PC-3 (cell line): ENCODE measurements around the gene INS. TPM values are rescaled to one million over a fixed set of nuclear protein-coding genes. Genes with fewer than 3 reads are reported as not detected.
A peak's percentile ranks its signal among the peaks of the same experiment; 100 is the strongest.

ENCODE experiments used
- ATAC-seq: fragments of 200-7000 bp; cut with Tn5 transposase; 2 replicates; pipeline ENCODE4 v1.9.1; 2020; ENCODE audit warnings: mild to moderate bottlenecking, moderate library complexity
- BruUV-seq: library from RNA; stranded (reverse); fragments of 400-500 nt; replicated peaks from 2 replicates; lab custom pipeline; 2021; lab: Mats Ljungman, UMichigan
- CTCF ChIA-PET: fragments of 300-600 bp; sonication (Branson Sonifier 250); formaldehyde crosslinking; loops from one replicate; lab custom pipeline; 2022; ENCODE audit warnings: antibody characterized with exemption; lab: Charles Lee
- POLR2A ChIA-PET: fragments of 300-600 bp; sonication (Branson Sonifier 250); formaldehyde crosslinking; loops from one replicate; lab custom pipeline; 2022; ENCODE audit warnings: antibody characterized with exemption; ENCODE audit not compliant: unreplicated experiment; lab: Charles Lee
- DNase-seq: peaks from one replicate; pipeline ENCODE4 v3.0.0-alpha.2; 2015
- H2AFZ ChIP-seq: fragments of 300-600 bp; sonication (generic); 2 replicates; pipeline ENCODE4 v1.6.0; 2016; ENCODE audit warnings: antibody characterized with exemption, low read length
- H3F3A ChIP-seq: fragments of 300-600 bp; sonication (generic); one replicate; pipeline ENCODE4 v1.6.0; 2017; ENCODE audit warnings: antibody characterized with exemption, low read length, control low read depth, mild to moderate bottlenecking; ENCODE audit not compliant: unreplicated experiment
- H3K27ac ChIP-seq: fragments of 300-600 bp; sonication (generic); 2 replicates; pipeline ENCODE4 v1.5.1; 2016; ENCODE audit warnings: mild to moderate bottlenecking, low read length
- H3K27me3 ChIP-seq: fragments of 300-600 bp; sonication (generic); 2 replicates; pipeline ENCODE4 v1.6.1; 2016; ENCODE audit warnings: low read length, mixed read lengths
- H3K36me3 ChIP-seq: fragments of 300-600 bp; sonication (generic); 2 replicates; pipeline ENCODE4 v1.6.1; 2016; ENCODE audit warnings: low read depth, mixed run types, low read length, mixed read lengths
- H3K4me1 ChIP-seq: fragments of 300-600 bp; sonication (generic); 2 replicates; pipeline ENCODE4 v1.5.1; 2016; ENCODE audit warnings: low read length; ENCODE audit not compliant: insufficient read depth
- H3K4me2 ChIP-seq: fragments of 300-600 bp; sonication (generic); 2 replicates; pipeline ENCODE4 v1.6.0; 2016; ENCODE audit warnings: low read length
- H3K4me3 ChIP-seq: fragments of 300-600 bp; sonication (generic); 2 replicates; pipeline ENCODE4 v1.5.1; 2016; ENCODE audit warnings: mild to moderate bottlenecking, low read length, mixed read lengths
- H3K79me2 ChIP-seq: fragments of 300-600 bp; sonication (generic); 2 replicates; pipeline ENCODE4 v1.6.1; 2017; ENCODE audit warnings: low read length, mixed read lengths
- H3K9ac ChIP-seq: fragments of 300-600 bp; sonication (generic); 2 replicates; pipeline ENCODE4 v1.6.0; 2016; ENCODE audit warnings: mild to moderate bottlenecking, low read length
- H3K9me2 ChIP-seq: fragments of 300-600 bp; sonication (generic); replicated peaks from 2 replicates; pipeline ENCODE4 v1.6.1; 2016; ENCODE audit warnings: mixed run types, low read length, mixed read lengths
- H3K9me3 ChIP-seq: fragments of 300-600 bp; sonication (generic); 2 replicates; pipeline ENCODE4 v1.6.1; 2016; ENCODE audit warnings: low read length, mixed read lengths
- H4K20me1 ChIP-seq: fragments of 300-600 bp; sonication (generic); 2 replicates; pipeline ENCODE4 v1.6.1; 2016; ENCODE audit warnings: low read length, mixed read lengths
- EZH2 ChIP-seq: fragments of 300-600 bp; sonication (generic); IDR thresholded peaks from one replicate; pipeline ENCODE4 v1.6.1; 2017; ENCODE audit warnings: antibody characterized with exemption, mild to moderate bottlenecking, low read length; ENCODE audit not compliant: unreplicated experiment
- EZH2phosphoT487 ChIP-seq: fragments of 300-600 bp; sonication (generic); IDR thresholded peaks from 2 replicates; pipeline ENCODE4 v1.6.1; 2018; ENCODE audit warnings: mild to moderate bottlenecking, antibody characterized with exemption, low read length, borderline replicate concordance
- intact Hi-C: fragments of 100-400 bp; cut with micrococcal nuclease; formaldehyde crosslinking; loops from 2 replicates; pipeline ENCODE4 v1.9.0; 2023
- total RNA-seq: library from RNA; depleted of rRNA; stranded (reverse); fragments of >200 nt; gene quantifications from 2 replicates; pipeline ENCODE4 v1.2.3, GENCODE V29; 2014
- TF ChIP-seq, protein P1 (sequence below): fragments of 300-600 bp; sonication (generic); conservative IDR thresholded peaks from 2 replicates; pipeline ENCODE4 v1.5.1; 2017; ENCODE audit warnings: antibody characterized with exemption, low read depth, mild to moderate bottlenecking, low read length

The INS gene
- total RNA-seq, 1 experiment from 2014 or later, result not detected

DNA sequence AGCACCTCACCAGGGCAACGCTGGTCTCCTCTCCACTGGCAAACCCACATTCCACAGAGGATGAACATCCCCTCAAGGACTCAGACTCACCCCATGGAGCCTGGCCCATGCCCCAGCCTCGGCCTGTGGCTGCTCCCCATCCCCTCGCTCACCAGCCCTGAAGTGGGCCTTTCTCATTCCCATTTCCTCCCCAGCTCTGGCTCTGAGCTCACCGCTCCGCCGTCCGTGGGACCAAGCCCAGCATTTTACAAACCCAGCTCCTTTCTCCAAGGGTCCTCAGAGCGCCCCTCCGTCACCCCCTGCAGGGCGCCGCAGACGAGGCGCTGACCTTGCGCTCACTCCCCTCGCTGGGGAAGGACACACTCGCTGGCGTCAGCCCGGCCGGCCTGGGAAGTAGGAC lies 15.0 kb downstream of the INS start:
- Histone ChIP-seq H3K4me2 (no peak overlapping the region), H3K9me3 (no peaks in the 10 kb centered on the region), H3K9ac (no peak overlapping the region), H3K9me2 (no peaks in the 10 kb centered on the region), H3K4me3 (no peak overlapping the region), H3K36me3 (no peaks in the 10 kb centered on the region), H3K79me2 (no peaks in the 10 kb centered on the region), H3K27me3 (peaks cover 56% of the 10 kb centered on the region), H2AFZ (no peak overlapping the region), H4K20me1 (no peaks in the 10 kb centered on the region), H3K4me1 (peaks cover 21% of the 10 kb centered on the region), H3F3A (peaks cover 4% of the 10 kb centered on the region), H3K27ac (no peak overlapping the region)
- BruUV-seq, result no TSS peak
- TF ChIP-seq EZH2 (no peak), EZH2phosphoT487 (no peak)
- TF ChIP-seq, protein P1, sequence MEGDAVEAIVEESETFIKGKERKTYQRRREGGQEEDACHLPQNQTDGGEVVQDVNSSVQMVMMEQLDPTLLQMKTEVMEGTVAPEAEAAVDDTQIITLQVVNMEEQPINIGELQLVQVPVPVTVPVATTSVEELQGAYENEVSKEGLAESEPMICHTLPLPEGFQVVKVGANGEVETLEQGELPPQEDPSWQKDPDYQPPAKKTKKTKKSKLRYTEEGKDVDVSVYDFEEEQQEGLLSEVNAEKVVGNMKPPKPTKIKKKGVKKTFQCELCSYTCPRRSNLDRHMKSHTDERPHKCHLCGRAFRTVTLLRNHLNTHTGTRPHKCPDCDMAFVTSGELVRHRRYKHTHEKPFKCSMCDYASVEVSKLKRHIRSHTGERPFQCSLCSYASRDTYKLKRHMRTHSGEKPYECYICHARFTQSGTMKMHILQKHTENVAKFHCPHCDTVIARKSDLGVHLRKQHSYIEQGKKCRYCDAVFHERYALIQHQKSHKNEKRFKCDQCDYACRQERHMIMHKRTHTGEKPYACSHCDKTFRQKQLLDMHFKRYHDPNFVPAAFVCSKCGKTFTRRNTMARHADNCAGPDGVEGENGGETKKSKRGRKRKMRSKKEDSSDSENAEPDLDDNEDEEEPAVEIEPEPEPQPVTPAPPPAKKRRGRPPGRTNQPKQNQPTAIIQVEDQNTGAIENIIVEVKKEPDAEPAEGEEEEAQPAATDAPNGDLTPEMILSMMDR, result no peak
- ChIA-PET CTCF (no interaction called here), POLR2A (no interaction called here)
- intact Hi-C loops, result no loop called here
- ATAC-seq (no peak), DNase-seq (no peak)

DNA sequence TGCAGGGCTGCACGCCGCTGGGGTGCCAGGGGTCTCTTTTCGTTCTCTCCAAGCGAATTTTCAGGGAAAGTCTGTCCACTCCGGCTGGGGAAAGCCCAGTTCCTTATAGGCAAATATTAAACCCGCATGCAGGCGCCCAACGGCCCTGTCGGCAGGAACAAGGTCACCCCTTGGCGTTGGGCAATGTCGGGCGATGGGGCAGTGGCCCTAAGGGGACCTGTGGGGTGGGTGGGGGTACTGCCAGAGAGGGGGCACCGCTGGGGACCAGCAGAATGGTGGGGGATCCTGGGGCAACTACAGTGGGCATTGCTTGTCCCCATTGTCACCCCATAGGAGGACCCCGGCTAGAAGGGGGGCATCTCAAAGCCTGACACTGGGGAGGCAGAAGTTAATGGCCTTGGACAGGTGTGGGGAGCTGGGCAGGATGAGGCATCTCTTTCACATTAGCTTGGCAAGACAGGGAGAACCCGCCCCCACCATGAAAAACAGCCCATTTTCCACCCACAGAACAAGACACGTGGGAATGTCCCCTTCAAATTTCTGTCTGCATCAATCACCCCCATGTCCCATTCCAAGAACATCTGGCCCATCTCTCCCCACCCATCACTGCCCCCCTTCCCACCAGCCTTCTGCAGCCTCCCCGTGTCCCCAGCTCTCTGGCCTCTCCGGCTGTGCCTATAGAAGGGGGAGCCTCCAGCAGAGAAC lies 16.3 kb downstream of the INS start:
- H3F3A ChIP-seq, result peaks cover 4% of the 10 kb centered on the region
- peak overlapping the region; percentile 41; the same call in 1 of the 2 replicates for H3K4me3 ChIP-seq
- no peaks in the 10 kb centered on the region for H3K9me3 ChIP-seq
- no peaks in the 10 kb centered on the region for H3K36me3 ChIP-seq
- no peaks in the 10 kb centered on the region for H3K9me2 ChIP-seq
- no peak overlapping the region for H3K9ac ChIP-seq
- TF ChIP-seq, protein P1, result no peak
- TF ChIP-seq EZH2 (no peak), EZH2phosphoT487 (no peak)
- intact Hi-C loops, result no loop called here
- H3K79me2 ChIP-seq, result no peaks in the 10 kb centered on the region
- H2AFZ ChIP-seq, result no peak overlapping the region
- H3K4me1 ChIP-seq, result peaks cover 16% of the 10 kb centered on the region
- H3K4me2 ChIP-seq, result peak overlapping the region; percentile 72
- DNase-seq (no peak), ATAC-seq (no peak)
- no peaks in the 10 kb centered on the region for H4K20me1 ChIP-seq
- no peak overlapping the region for H3K27ac ChIP-seq
- CTCF ChIA-PET, result interaction anchor here (0.7 kb wide), 1 partner anchor 450 kb away, joined by 18 read pairs; no protein-coding TSS in a partner anchor
- no TSS peak for BruUV-seq
- POLR2A ChIA-PET, result interaction anchor here (0.5 kb wide), 1 partner anchor 884 kb away, joined by 3 read pairs; no protein-coding TSS in a partner anchor
- H3K27me3 ChIP-seq, result peaks cover 65% of the 10 kb centered on the region
